ENCODE results near the gene FAM107B. TPM values are rescaled to one million over a fixed set of nuclear protein-coding genes. Genes with fewer than 3 reads are reported as not detected.

The FAM107B gene
- total RNA-seq, 6 donors from 2014 or later: 44.0 to 136 (median 77.0) TPM

GRCh38 chr10:14476006-14476405, 298.7 kb downstream of the FAM107B start:
- Histone ChIP-seq H3K4me1 (no peaks in the 10 kb centered on the region), H3K4me3 (no peak overlapping the region), H3K27me3 (no peaks in the 10 kb centered on the region), H3K27ac (no peak overlapping the region), H3K36me3 (no peaks in the 10 kb centered on the region), H3K9me3 (no peaks in the 10 kb centered on the region)
- 85 to 93% methylated on average over 5 of the region's 5 CpGs for WGBS, 2 donors
- ATAC-seq (ENCODE audit: low FRiP score in 2 of 2) (no peak), DNase-seq (no peak)
- TF ChIP-seq CTCF (IDR thresholded peaks at IDR 0.05): no peak

- Histone ChIP-seq H3K9me3 (no peaks in the 10 kb centered on the region), H3K4me3 (no peak overlapping the region), H3K36me3 (no peaks in the 10 kb centered on the region), H3K27me3 (no peaks in the 10 kb centered on the region), H3K27ac (no peak overlapping the region), H3K4me1 (no peaks in the 10 kb centered on the region)
- 76 to 79% methylated on average over 3 of the region's 3 CpGs for WGBS, 2 donors
- ATAC-seq (ENCODE audit: low FRiP score in 2 of 2) (peak in 1 of 2 donors; percentile 27), DNase-seq (no peak)
- TF ChIP-seq CTCF (IDR thresholded peaks at IDR 0.05) (no peak), POLR2AphosphoS5 (IDR thresholded peaks at IDR 0.05) (peak in 1 of 2 donors; percentile 38), EP300 (IDR thresholded peaks at IDR 0.05) (no peak), POLR2A (IDR thresholded peaks at IDR 0.05) (no peak)
Observed at GRCh38 chr10:14474656-14475055, 300.0 kb downstream of the FAM107B start.

- Histone ChIP-seq H3K27ac (no peak overlapping the region), H3K36me3 (no peaks in the 10 kb centered on the region), H3K9me3 (no peaks in the 10 kb centered on the region), H3K4me3 (no peak overlapping the region), H3K4me1 (no peaks in the 10 kb centered on the region), H3K27me3 (no peaks in the 10 kb centered on the region)
- WGBS, 2 donors: 96 to 97% methylated on average over 6 of the region's 6 CpGs
- ATAC-seq (ENCODE audit: low FRiP score in 2 of 2) (no peak), DNase-seq (no peak)
- TF ChIP-seq EP300 (IDR thresholded peaks at IDR 0.05) (no peak), POLR2A (IDR thresholded peaks at IDR 0.05) (no peak), POLR2AphosphoS5 (IDR thresholded peaks at IDR 0.05) (no peak), CTCF (IDR thresholded peaks at IDR 0.05) (no peak)
Observed at GRCh38 chr10:14470920-14471319, 303.8 kb downstream of the FAM107B start.

GRCh38 chr10:14468726-14469125, 306.0 kb downstream of the FAM107B start:
- Histone ChIP-seq H3K4me1 (no peaks in the 10 kb centered on the region), H3K4me3 (no peak overlapping the region), H3K9me3 (no peaks in the 10 kb centered on the region), H3K27ac (no peak overlapping the region), H3K27me3 (no peaks in the 10 kb centered on the region), H3K36me3 (no peaks in the 10 kb centered on the region)
- DNase-seq (no peak), ATAC-seq (ENCODE audit: low FRiP score in 2 of 2) (no peak)
- 62 to 76% methylated on average over 3 of the region's 3 CpGs for WGBS, 2 donors
- no peak for TF ChIP-seq CTCF (IDR thresholded peaks at IDR 0.05)
- no peak for TF ChIP-seq POLR2AphosphoS5 (IDR thresholded peaks at IDR 0.05)
- no peak for TF ChIP-seq EP300 (IDR thresholded peaks at IDR 0.05)
- no peak for TF ChIP-seq POLR2A (IDR thresholded peaks at IDR 0.05)

Small RNA genes lying within 50 kb of the gene (small RNA-seq; reads per million reads assigned to genes)
- 0 to 0.14 (median 0.06) reads per million in 4 donors for gene RNA5SP302

Other genes starting within 250 kb of the FAM107B start
- 10 to 100 TPM in 1 of 6 donors, 1 to 10 TPM in 3, under 1 TPM in 2; 0.89 to 34.6 (median 1.7) TPM for gene CDNF, start 63.1 kb upstream of the FAM107B start, total RNA-seq
- gene HSPA14, start 63.4 kb upstream of the FAM107B start, total RNA-seq: 10 to 100 TPM in 2 of 6 donors, 1 to 10 TPM in 4; 4.3 to 14.7 (median 9.4) TPM
- 10 to 100 TPM in 1 of 6 donors, 1 to 10 TPM in 5; 5.9 to 13.9 (median 7.5) TPM for gene MSANTD7, start 63.4 kb upstream of the FAM107B start, total RNA-seq
- gene SUV39H2, start 104.0 kb upstream of the FAM107B start, total RNA-seq: 1 to 10 TPM; 1.6 to 4.9 (median 3.7) TPM
- gene DCLRE1C, start 179.2 kb upstream of the FAM107B start, total RNA-seq: 10 to 100 TPM in 5 of 6 donors, 1 to 10 TPM in 1; 8.8 to 19.9 (median 10.9) TPM
- gene MEIG1, start 184.5 kb upstream of the FAM107B start, total RNA-seq: 1 to 10 TPM in 1 of 6 donors, under 1 TPM in 1, not detected in 4; 0.44 to 2.0 TPM